ENCODE measurements around the gene LRCH1.

- no peak for TF ChIP-seq CTCF (IDR thresholded peaks at IDR 0.05)
- no peak for TF ChIP-seq POLR2A (IDR thresholded peaks at IDR 0.05)
These were observed 94.6 kb downstream of the LRCH1 start for GRCh38 chr13:46647512-46648065.

Measured in lower leg skin (tissue), 3 donors.